GM12878 (cell line): ENCODE measurements around the gene GID8. TPM values are rescaled to one million over a fixed set of nuclear protein-coding genes. Genes with fewer than 3 reads are reported as not detected.

Source experiments
- SKIL ChIP-seq: fragments of 450-650 bp; IDR thresholded peaks from 2 replicates; pipeline ENCODE4 v1.6.1; 2017; ENCODE audit warnings: mild to moderate bottlenecking, low read depth, inconsistent platforms; ENCODE audit not compliant: poor library complexity, severe bottlenecking
- SMAD1 ChIP-seq: fragments of 450-650 bp; IDR thresholded peaks from 2 replicates; pipeline ENCODE4 v1.6.1; 2018; ENCODE audit warnings: mild to moderate bottlenecking, low read depth; ENCODE audit not compliant: partially characterized antibody
- TARDBP ChIP-seq: IDR thresholded peaks from 2 replicates; pipeline ENCODE4 v1.6.1; 2016; ENCODE audit warnings: borderline replicate concordance
- YBX1 ChIP-seq: fragments of 450-650 bp; IDR thresholded peaks from 2 replicates; pipeline ENCODE4 v1.6.1; 2016; ENCODE audit warnings: antibody characterized with exemption
- ZBTB40 ChIP-seq: fragments of 450-650 bp; IDR thresholded peaks from 2 replicates; pipeline ENCODE4 v1.6.1; 2016; ENCODE audit warnings: mild to moderate bottlenecking, moderate library complexity, borderline replicate concordance
- ZNF592 ChIP-seq: fragments of 450-650 bp; IDR thresholded peaks from 2 replicates; pipeline ENCODE4 v1.6.1; 2017; ENCODE audit warnings: mild to moderate bottlenecking, moderate library complexity
- polyA plus RNA-seq, 11 experiments: library from polyadenylated mRNA; depleted of rRNA in 4 of 11; unstranded in 6 of 11; stranded (reverse) in 5 of 11; fragments of >200 nt; fragmentation: Nextera tagmentation in 4 of 11; fragmentation: Illumina TruSeq in 1 of 11; extraction: Ambion mirVana in 4 of 11; extraction: Trizol in 1 of 11; gene quantifications; 1 replicate in 1 of 11; 2 replicates in 10 of 11; pipeline versions ENCODE4 v1.2.1 to v1.2.3, GENCODE V29; 2011 to 2016; ENCODE audit warnings: inconsistent platforms in 2 of 11, missing spikeins in 2 of 11, low read depth in 1 of 11
- total RNA-seq, 4 experiments: library from RNA; depleted of rRNA in 3 of 4; stranded (reverse); fragments of >200 nt in 3 of 4; fragmentation: Illumina TruSeq in 1 of 4; extraction: Trizol in 1 of 4; gene quantifications; 2 replicates each; pipeline versions ENCODE4 v1.2.1 to v1.2.3, GENCODE V29; 2013 to 2021

Gene GID8
- total and polyA plus RNA-seq, 10 of the 15 experiments (the other 5 are each of a cell fraction or from before 2014, with no cell fraction given), result 12.0 to 33.8 (median 22.2) TPM

GRCh38 chr20:62969939-62970306, 32.0 kb downstream of the GID8 start (continued):
- TF ChIP-seq ZBTB40 (no peak), YBX1 (no peak), SMAD1 (no peak), ZNF592 (no peak), SKIL (no peak), TARDBP (no peak)
- TF ChIP-seq, all 136 proteins: peak for 0
